B cell (primary cell): ENCODE data around the gene PEAK1. TPM values are rescaled to one million over a fixed set of nuclear protein-coding genes. Genes with fewer than 3 reads are reported as not detected.

ENCODE experiments used
- ATAC-seq: fragments of 200-7000 bp; cut with Tn5 transposase; one replicate; pipeline ENCODE4 v1.10.0; 2021; ENCODE audit warnings: low read depth, mild to moderate bottlenecking, moderate number of reproducible peaks, moderate library complexity
- CTCF ChIA-PET: fragments of 350-600 bp; sonication (Branson Sonifier 250); formaldehyde crosslinking; loops from one replicate; lab custom pipeline; 2021; ENCODE audit warnings: antibody characterized with exemption, inconsistent platforms; lab: Charles Lee
- POLR2A ChIA-PET: fragments of 350-600 bp; sonication (Branson Sonifier 250); formaldehyde crosslinking; loops from one replicate; lab custom pipeline; 2021; ENCODE audit warnings: antibody characterized with exemption; lab: Charles Lee
- DNase-seq: peaks from one replicate; pipeline ENCODE4 v3.0.0; 2013
- H2AFZ ChIP-seq: 2 replicates; pipeline ENCODE4 v1.6.1; 2012; ENCODE audit warnings: mild to moderate bottlenecking, low read depth, low read length; ENCODE audit not compliant: insufficient read depth, poor library complexity, severe bottlenecking
- H3K27ac ChIP-seq, 2 donors: 1 replicate in 1 of 2; 2 replicates in 1 of 2; pipeline ENCODE4 v1.5.1; 2012 to 2013; ENCODE audit warnings: low read length in 2 of 2, mild to moderate bottlenecking in 2 of 2, moderate library complexity in 1 of 2
- H3K27me3 ChIP-seq, 4 experiments: fragments of 200-600 bp in 1 of 4; sonication (generic) in 1 of 4; replicated peaks in 1 of 4; 1 replicate in 2 of 4; 2 replicates in 2 of 4; pipeline versions ENCODE4 v1.6.1 to v1.7.0; 2013 to 2016; ENCODE audit warnings: low read length in 3 of 4, mild to moderate bottlenecking in 2 of 4, mixed read lengths in 1 of 4, moderate library complexity in 1 of 4; ENCODE audit not compliant: insufficient read depth in 4 of 4, control insufficient read depth in 3 of 4; ENCODE audit errors: control extremely low read depth in 1 of 4
- H3K36me3 ChIP-seq, 2 experiments: replicated peaks in 1 of 2; 1 replicate in 1 of 2; 2 replicates in 1 of 2; pipeline versions ENCODE4 v1.6.1 to v1.7.1; 2013; ENCODE audit warnings: low read length in 1 of 2; ENCODE audit not compliant: insufficient read depth in 2 of 2, control insufficient read depth in 1 of 2; ENCODE audit errors: control extremely low read depth in 1 of 2, extremely low read depth in 1 of 2
- H3K4me1 ChIP-seq, 2 donors: fragments of 200-600 bp in 1 of 2; sonication (generic) in 1 of 2; 1 replicate in 1 of 2; 2 replicates in 1 of 2; pipeline versions ENCODE4 v1.5.1 to v1.6.1; 2013 to 2017; ENCODE audit warnings: low read length in 2 of 2; ENCODE audit not compliant: control insufficient read depth in 2 of 2, insufficient read depth in 2 of 2
- H3K4me2 ChIP-seq: replicated peaks from 2 replicates; pipeline ENCODE3; 2012; ENCODE audit warnings: mild to moderate bottlenecking, low read depth, low read length; ENCODE audit not compliant: poor library complexity, severe bottlenecking
- H3K4me3 ChIP-seq, 5 experiments: fragments of 200-600 bp in 1 of 5; sonication (generic) in 1 of 5; 1 replicate in 3 of 5; 2 replicates in 2 of 5; pipeline versions ENCODE4 v1.5.1 to v1.7.0; 2011 to 2016; ENCODE audit warnings: low read length in 4 of 5, mild to moderate bottlenecking in 4 of 5, low read depth in 2 of 5, control low read depth in 1 of 5, moderate library complexity in 1 of 5; ENCODE audit not compliant: insufficient read depth in 1 of 5; ENCODE audit errors: control extremely low read depth in 1 of 5, extremely low read depth in 1 of 5
- H3K79me2 ChIP-seq: fragments of 200-600 bp; sonication (generic); one replicate; pipeline ENCODE4 v1.6.0; 2016; ENCODE audit warnings: low read length; ENCODE audit not compliant: control insufficient read depth, insufficient read depth
- H3K9ac ChIP-seq: fragments of 200-600 bp; sonication (generic); 2 replicates; pipeline ENCODE4 v1.6.1; 2017; ENCODE audit warnings: mild to moderate bottlenecking, low read length, moderate library complexity
- H3K9me3 ChIP-seq, 3 donors: one replicate each; pipeline versions ENCODE4 v1.6.1 to v1.7.1; 2013; ENCODE audit warnings: low read length in 2 of 3; ENCODE audit not compliant: control insufficient read depth in 2 of 3, insufficient read depth in 1 of 3; ENCODE audit errors: control extremely low read depth in 1 of 3
- H4K20me1 ChIP-seq: 2 replicates; pipeline ENCODE4 v1.6.0; 2012; ENCODE audit warnings: mild to moderate bottlenecking, low read length; ENCODE audit not compliant: insufficient read depth, control insufficient read depth, poor library complexity, severe bottlenecking
- H3K27ac Mint-ChIP-seq: one replicate; pipeline ENCODE4 v1.8.0; 2021; ENCODE audit warnings: mixed read lengths
- H3K27me3 Mint-ChIP-seq: one replicate; pipeline ENCODE4 v1.8.0; 2021; ENCODE audit warnings: mixed read lengths
- H3K4me1 Mint-ChIP-seq: one replicate; pipeline ENCODE4 v1.8.0; 2021; ENCODE audit warnings: mixed read lengths
- H3K4me3 Mint-ChIP-seq: one replicate; pipeline ENCODE4 v1.8.0; 2021; ENCODE audit warnings: mixed read lengths
- H3K9me3 Mint-ChIP-seq: one replicate; pipeline ENCODE4 v1.8.0; 2022; ENCODE audit warnings: mixed read lengths; ENCODE audit not compliant: insufficient read depth
- EZH2 ChIP-seq: IDR thresholded peaks from 2 replicates; pipeline ENCODE4 v1.6.1; 2012; ENCODE audit warnings: borderline replicate concordance, low read depth, mild to moderate bottlenecking, moderate library complexity, low read length; ENCODE audit not compliant: insufficient read depth, poor library complexity, severe bottlenecking
- WGBS: methylation state at CpG from one replicate; pipeline ENCODE4 v1.1.5; 2013; ENCODE audit warnings: missing lambda C conversion rate; ENCODE audit not compliant: insufficient coverage; 5-methylcytosine and 5-hydroxymethylcytosine counted together
- intact Hi-C: fragments of 100-400 bp; cut with micrococcal nuclease; formaldehyde crosslinking; loops from one replicate; pipeline ENCODE4 v1.10.0; 2022
- polyA plus RNA-seq: library from polyadenylated mRNA; depleted of rRNA; stranded (reverse); fragments of >200 nt; gene quantifications from 2 replicates; pipeline ENCODE4 v1.2.3, GENCODE V29; 2012
- total RNA-seq, 2 donors: library from RNA; stranded (reverse); fragments of 120-200 nt in 1 of 2; gene quantifications; 1 replicate in 1 of 2; 2 replicates in 1 of 2; pipeline versions ENCODE4 v1.2.3 to v1.2.4, GENCODE V29; 2013 to 2022
- TF ChIP-seq, protein P1 (sequence below): fragments of 200-600 bp; IDR thresholded peaks from one replicate; pipeline ENCODE4 v1.8.0; 2022; ENCODE audit warnings: antibody characterized with exemption, mild to moderate bottlenecking

PEAK1 gene
- total and polyA plus RNA-seq, 2 donors (not counting 1 experiment from before 2014, with no cell fraction given), result 13.4 to 38.0 TPM

GRCh38 chr15:77243716-77244401, 176.0 kb downstream of the PEAK1 start:
- Histone ChIP-seq H3K9me3 (peaks cover 0 to 5% (median 0%) of the 10 kb centered on the region in 3 donors), H2AFZ (no peak overlapping the region), H3K4me2 (no peak overlapping the region), H3K9ac (no peak overlapping the region), H4K20me1 (no peaks in the 10 kb centered on the region), H3K27ac (peak overlapping the region in 1 of 2 donors; percentile 3), H3K27me3 (no peaks in the 10 kb centered on the region), H3K79me2 (no peaks in the 10 kb centered on the region), H3K4me3 (no peak overlapping the region), H3K4me1 (no peaks in the 10 kb centered on the region), H3K36me3 (no peaks in the 10 kb centered on the region)
- DNase-seq, result peak; percentile 9
- H3K27me3 Mint-ChIP-seq, result no peaks in the 10 kb centered on the region
- CTCF ChIA-PET, result no interaction called here
- no peak for ATAC-seq
- no peak overlapping the region for H3K4me3 Mint-ChIP-seq
- TF ChIP-seq, protein P1, sequence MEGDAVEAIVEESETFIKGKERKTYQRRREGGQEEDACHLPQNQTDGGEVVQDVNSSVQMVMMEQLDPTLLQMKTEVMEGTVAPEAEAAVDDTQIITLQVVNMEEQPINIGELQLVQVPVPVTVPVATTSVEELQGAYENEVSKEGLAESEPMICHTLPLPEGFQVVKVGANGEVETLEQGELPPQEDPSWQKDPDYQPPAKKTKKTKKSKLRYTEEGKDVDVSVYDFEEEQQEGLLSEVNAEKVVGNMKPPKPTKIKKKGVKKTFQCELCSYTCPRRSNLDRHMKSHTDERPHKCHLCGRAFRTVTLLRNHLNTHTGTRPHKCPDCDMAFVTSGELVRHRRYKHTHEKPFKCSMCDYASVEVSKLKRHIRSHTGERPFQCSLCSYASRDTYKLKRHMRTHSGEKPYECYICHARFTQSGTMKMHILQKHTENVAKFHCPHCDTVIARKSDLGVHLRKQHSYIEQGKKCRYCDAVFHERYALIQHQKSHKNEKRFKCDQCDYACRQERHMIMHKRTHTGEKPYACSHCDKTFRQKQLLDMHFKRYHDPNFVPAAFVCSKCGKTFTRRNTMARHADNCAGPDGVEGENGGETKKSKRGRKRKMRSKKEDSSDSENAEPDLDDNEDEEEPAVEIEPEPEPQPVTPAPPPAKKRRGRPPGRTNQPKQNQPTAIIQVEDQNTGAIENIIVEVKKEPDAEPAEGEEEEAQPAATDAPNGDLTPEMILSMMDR, result no peak
- no peak for TF ChIP-seq EZH2
- WGBS, result no CpG with 5 or more reads among the region's 7 CpGs
- H3K4me1 Mint-ChIP-seq, result peaks cover 6% of the 10 kb centered on the region
- no peak overlapping the region for H3K27ac Mint-ChIP-seq
- intact Hi-C loops, result no loop called here
- no peaks in the 10 kb centered on the region for H3K9me3 Mint-ChIP-seq
- POLR2A ChIA-PET, result no interaction called here

DNA sequence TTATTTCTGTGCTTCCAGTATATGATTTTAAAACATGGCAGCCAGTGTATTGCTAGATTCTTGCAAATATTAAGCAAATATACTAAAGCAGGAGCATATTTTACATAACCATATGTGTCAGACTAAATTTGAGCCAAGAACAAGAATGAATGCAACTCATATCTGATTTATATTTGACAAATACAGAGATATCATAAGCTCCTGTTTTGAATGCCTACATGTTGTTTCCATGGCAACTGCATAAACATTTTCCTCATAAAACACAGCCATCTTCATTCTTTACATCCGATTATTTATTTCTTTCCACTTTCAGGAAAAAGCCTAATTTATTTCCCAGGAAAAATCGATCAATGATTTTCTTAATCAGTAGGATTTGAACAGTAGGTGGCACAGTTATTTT, 176.8 kb downstream of the PEAK1 start:
- no peaks in the 10 kb centered on the region for H4K20me1 ChIP-seq
- H3K4me1 Mint-ChIP-seq, result peaks cover 6% of the 10 kb centered on the region
- H3K4me2 ChIP-seq, result no peak overlapping the region
- no peaks in the 10 kb centered on the region for H3K4me1 ChIP-seq
- no peaks in the 10 kb centered on the region for H3K79me2 ChIP-seq
- ChIA-PET POLR2A (no interaction called here), CTCF (no interaction called here)
- H3K27ac ChIP-seq, result no peak overlapping the region
- no peak overlapping the region for H3K4me3 ChIP-seq
- H3K9me3 ChIP-seq, result peaks cover 0 to 5% (median 0%) of the 10 kb centered on the region in 3 donors
- H3K27me3 ChIP-seq, result no peaks in the 10 kb centered on the region
- no peak overlapping the region for H3K9ac ChIP-seq
- intact Hi-C loops, result no loop called here
- H3K4me3 Mint-ChIP-seq, result no peak overlapping the region
- H2AFZ ChIP-seq, result no peak overlapping the region
- H3K27me3 Mint-ChIP-seq, result no peaks in the 10 kb centered on the region
- no peak for ATAC-seq
- H3K9me3 Mint-ChIP-seq, result no peaks in the 10 kb centered on the region
- H3K27ac Mint-ChIP-seq, result no peak overlapping the region
- no CpG with 5 or more reads among the region's 2 CpGs for WGBS
- no peak for DNase-seq
- TF ChIP-seq EZH2, result no peak
- TF ChIP-seq, protein P1, result no peak
- no peaks in the 10 kb centered on the region for H3K36me3 ChIP-seq
